Liver (tissue), 9 donors: Measurements from ENCODE around the gene MAP4K4. TPM values are rescaled to one million over a fixed set of nuclear protein-coding genes. Genes with fewer than 3 reads are reported as not detected.

ENCODE experiments used
- DNase-seq: peaks from one replicate; pipeline ENCODE4 v3.0.0-alpha.2; 2017; ENCODE audit warnings: low spot score
- H3K27ac ChIP-seq, 2 donors: one replicate each; pipeline ENCODE4 v1.7.0; 2013; ENCODE audit warnings: inconsistent platforms in 2 of 2, low read length in 2 of 2, control low read depth in 1 of 2, low read depth in 1 of 2, mild to moderate bottlenecking in 1 of 2
- H3K27me3 ChIP-seq, 4 donors: one replicate each; pipeline versions ENCODE4 v1.6.1 to v1.7.0; 2013; ENCODE audit warnings: low read length in 3 of 4, inconsistent platforms in 1 of 4, mild to moderate bottlenecking in 1 of 4, moderate library complexity in 1 of 4; ENCODE audit not compliant: control insufficient read depth in 4 of 4, insufficient read depth in 4 of 4
- H3K36me3 ChIP-seq, 4 donors: one replicate each; pipeline versions ENCODE4 v1.6.1 to v1.7.0; 2013; ENCODE audit warnings: low read length in 3 of 4, mild to moderate bottlenecking in 3 of 4, low read depth in 1 of 4, moderate library complexity in 1 of 4; ENCODE audit not compliant: control insufficient read depth in 4 of 4, insufficient read depth in 3 of 4
- H3K4me1 ChIP-seq, 4 donors: one replicate each; pipeline versions ENCODE4 v1.6.1 to v1.7.0; 2013; ENCODE audit warnings: low read length in 3 of 4, mild to moderate bottlenecking in 3 of 4, moderate library complexity in 1 of 4; ENCODE audit not compliant: control insufficient read depth in 4 of 4, insufficient read depth in 4 of 4
- H3K4me3 ChIP-seq, 3 donors: one replicate each; pipeline versions ENCODE4 v1.6.1 to v1.7.0; 2013; ENCODE audit warnings: low read length in 3 of 3, control low read depth in 1 of 3, low read depth in 1 of 3, mild to moderate bottlenecking in 1 of 3
- H3K9ac ChIP-seq, 2 donors: one replicate each; pipeline ENCODE4 v1.7.0; 2013; ENCODE audit warnings: low read length in 2 of 2, mild to moderate bottlenecking in 2 of 2, moderate library complexity in 2 of 2, control low read depth in 1 of 2, low read depth in 1 of 2
- H3K9me3 ChIP-seq, 4 donors: one replicate each; pipeline versions ENCODE4 v1.6.1 to v1.7.0; 2013; ENCODE audit warnings: low read length in 3 of 4; ENCODE audit not compliant: control insufficient read depth in 4 of 4
- HNF4A ChIP-seq, 2 donors: conservative IDR thresholded peaks; 2 replicates each; pipeline ENCODE4 v1.6.1; 2016; ENCODE audit warnings: antibody characterized with exemption in 2 of 2, mild to moderate bottlenecking in 2 of 2
- JUND ChIP-seq, 2 donors: IDR thresholded peaks; 2 replicates each; pipeline ENCODE4 v1.6.1; 2016; ENCODE audit warnings: antibody characterized with exemption in 2 of 2
- RAD21 ChIP-seq, 2 donors: IDR thresholded peaks; 2 replicates each; pipeline ENCODE4 v1.6.1; 2016; ENCODE audit warnings: antibody characterized with exemption in 2 of 2, mild to moderate bottlenecking in 2 of 2
- REST ChIP-seq: IDR thresholded peaks from 2 replicates; pipeline ENCODE4 v1.6.1; 2016; ENCODE audit warnings: antibody characterized with exemption, mild to moderate bottlenecking
- RXRA ChIP-seq, 2 donors: IDR thresholded peaks; 2 replicates each; pipeline ENCODE4 v1.6.1; 2017 to 2018; ENCODE audit warnings: antibody characterized with exemption in 2 of 2, mild to moderate bottlenecking in 1 of 2
- SP1 ChIP-seq: IDR thresholded peaks from 2 replicates; pipeline ENCODE4 v1.6.1; 2018; ENCODE audit warnings: antibody characterized with exemption, mild to moderate bottlenecking
- YY1 ChIP-seq: IDR thresholded peaks from 2 replicates; pipeline ENCODE4 v1.6.1; 2016; ENCODE audit warnings: antibody characterized with exemption, mild to moderate bottlenecking
- WGBS: extraction: QIAGEN DNeasy Blood & Tissue Kit; methylation state at CpG from one replicate; pipeline ENCODE4 v1.1.7; 2013; 5-methylcytosine and 5-hydroxymethylcytosine counted together
- polyA plus RNA-seq, 2 donors: library from polyadenylated mRNA; stranded (reverse) in 1 of 2; unstranded in 1 of 2; fragments of 200-250 nt in 1 of 2; fragments of >200 nt in 1 of 2; fragmentation: Nextera tagmentation in 1 of 2; extraction: Ambion mirVana in 1 of 2; gene quantifications; one replicate each; pipeline versions ENCODE4 v1.2.1 to v1.2.3, GENCODE V29; 2013 to 2015
- total RNA-seq, 2 donors: library from RNA; depleted of rRNA; stranded (reverse); fragments of >200 nt; gene quantifications; one replicate each; pipeline ENCODE4 v1.2.3, GENCODE V29; 2014
- TF ChIP-seq, protein P1 (sequence below): IDR thresholded peaks from 2 replicates; pipeline ENCODE4 v1.6.1; 2016; ENCODE audit warnings: antibody characterized with exemption
- donor health status: healthy.
- donor health status: healthy.
- donor health status: healthy.
- donor health status: healthy.
- donor health status: healthy.

MAP4K4 gene
- total and polyA plus RNA-seq, 4 donors = 9.1 to 40.0 (median 23.6) TPM

GRCh38 chr2:101750688-101751087, 53.2 kb downstream of the MAP4K4 start (continued):
- no peak for TF ChIP-seq YY1
- TF ChIP-seq JUND (IDR thresholded peaks at IDR 0.05) = no peak
- TF ChIP-seq, protein P1, sequence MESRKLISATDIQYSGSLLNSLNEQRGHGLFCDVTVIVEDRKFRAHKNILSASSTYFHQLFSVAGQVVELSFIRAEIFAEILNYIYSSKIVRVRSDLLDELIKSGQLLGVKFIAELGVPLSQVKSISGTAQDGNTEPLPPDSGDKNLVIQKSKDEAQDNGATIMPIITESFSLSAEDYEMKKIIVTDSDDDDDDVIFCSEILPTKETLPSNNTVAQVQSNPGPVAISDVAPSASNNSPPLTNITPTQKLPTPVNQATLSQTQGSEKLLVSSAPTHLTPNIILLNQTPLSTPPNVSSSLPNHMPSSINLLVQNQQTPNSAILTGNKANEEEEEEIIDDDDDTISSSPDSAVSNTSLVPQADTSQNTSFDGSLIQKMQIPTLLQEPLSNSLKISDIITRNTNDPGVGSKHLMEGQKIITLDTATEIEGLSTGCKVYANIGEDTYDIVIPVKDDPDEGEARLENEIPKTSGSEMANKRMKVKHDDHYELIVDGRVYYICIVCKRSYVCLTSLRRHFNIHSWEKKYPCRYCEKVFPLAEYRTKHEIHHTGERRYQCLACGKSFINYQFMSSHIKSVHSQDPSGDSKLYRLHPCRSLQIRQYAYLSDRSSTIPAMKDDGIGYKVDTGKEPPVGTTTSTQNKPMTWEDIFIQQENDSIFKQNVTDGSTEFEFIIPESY = no peak

GRCh38 chr2:101751276-101751815, 53.8 kb downstream of the MAP4K4 start:
- 79% methylated on average over 2 of the region's 2 CpGs for WGBS
- peaks cover 30 to 74% (median 68%) of the 10 kb centered on the region in 4 donors for H3K4me1 ChIP-seq
- no peak for DNase-seq
- no peak overlapping the region for H3K9ac ChIP-seq
- no peaks in the 10 kb centered on the region for H3K9me3 ChIP-seq
- H3K4me3 ChIP-seq = no peak overlapping the region
- H3K27ac ChIP-seq = peak overlapping the region; percentile 31 to 61
- no peaks in the 10 kb centered on the region for H3K36me3 ChIP-seq
- TF ChIP-seq REST = no peak
- H3K27me3 ChIP-seq = no peaks in the 10 kb centered on the region

- H3K9me3 ChIP-seq = no peaks in the 10 kb centered on the region
- DNase-seq = no peak
- H3K27ac ChIP-seq = peak overlapping the region; percentile 44 to 61
- no peaks in the 10 kb centered on the region for H3K36me3 ChIP-seq
- H3K9ac ChIP-seq = no peak overlapping the region
- H3K27me3 ChIP-seq = no peaks in the 10 kb centered on the region
- peak in 1 of 2 donors; percentile 36 for TF ChIP-seq RXRA (IDR thresholded peaks at IDR 0.05)
- TF ChIP-seq HNF4A (conservative IDR thresholded peaks at IDR 0.05) = peak in 1 of 2 donors; percentile 23
- no peak for TF ChIP-seq SP1
- TF ChIP-seq RAD21 (IDR thresholded peaks at IDR 0.05) = peak in 1 of 2 donors; percentile 5
- H3K4me1 ChIP-seq = peaks cover 25 to 73% (median 68%) of the 10 kb centered on the region in 4 donors
- H3K4me3 ChIP-seq = no peak overlapping the region
- 28% methylated on average over 3 of the region's 3 CpGs for WGBS
Observed at GRCh38 chr2:101751875-101752619, 54.5 kb downstream of the MAP4K4 start.
